ENCODE data around the gene USP43.
A peak's percentile ranks its signal among the peaks of the same experiment; 100 is the strongest.

Gene USP43

DNA sequence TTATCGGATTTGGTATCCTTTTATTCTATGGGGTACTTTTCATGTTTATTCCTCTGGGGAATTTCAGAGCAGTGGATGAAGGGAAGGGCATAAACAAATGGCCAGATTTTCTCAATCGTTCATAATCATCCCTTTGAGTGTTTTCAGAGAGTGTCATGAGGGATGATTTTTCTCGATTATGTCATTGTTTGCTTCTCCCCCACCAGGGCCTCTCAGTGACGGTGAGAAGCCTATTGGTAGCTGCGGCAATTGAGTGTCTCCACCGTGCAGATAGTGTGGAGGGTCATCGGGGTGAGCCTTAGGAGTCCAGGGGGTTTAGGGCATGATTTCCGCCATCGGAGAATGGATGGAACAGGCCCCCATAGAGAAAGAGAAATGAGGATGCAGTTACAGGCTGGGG, 57.2 kb downstream of the USP43 start:
- intact Hi-C loops (cut with DNase I), result no loop called here
- no peak for DNase-seq

DNA sequence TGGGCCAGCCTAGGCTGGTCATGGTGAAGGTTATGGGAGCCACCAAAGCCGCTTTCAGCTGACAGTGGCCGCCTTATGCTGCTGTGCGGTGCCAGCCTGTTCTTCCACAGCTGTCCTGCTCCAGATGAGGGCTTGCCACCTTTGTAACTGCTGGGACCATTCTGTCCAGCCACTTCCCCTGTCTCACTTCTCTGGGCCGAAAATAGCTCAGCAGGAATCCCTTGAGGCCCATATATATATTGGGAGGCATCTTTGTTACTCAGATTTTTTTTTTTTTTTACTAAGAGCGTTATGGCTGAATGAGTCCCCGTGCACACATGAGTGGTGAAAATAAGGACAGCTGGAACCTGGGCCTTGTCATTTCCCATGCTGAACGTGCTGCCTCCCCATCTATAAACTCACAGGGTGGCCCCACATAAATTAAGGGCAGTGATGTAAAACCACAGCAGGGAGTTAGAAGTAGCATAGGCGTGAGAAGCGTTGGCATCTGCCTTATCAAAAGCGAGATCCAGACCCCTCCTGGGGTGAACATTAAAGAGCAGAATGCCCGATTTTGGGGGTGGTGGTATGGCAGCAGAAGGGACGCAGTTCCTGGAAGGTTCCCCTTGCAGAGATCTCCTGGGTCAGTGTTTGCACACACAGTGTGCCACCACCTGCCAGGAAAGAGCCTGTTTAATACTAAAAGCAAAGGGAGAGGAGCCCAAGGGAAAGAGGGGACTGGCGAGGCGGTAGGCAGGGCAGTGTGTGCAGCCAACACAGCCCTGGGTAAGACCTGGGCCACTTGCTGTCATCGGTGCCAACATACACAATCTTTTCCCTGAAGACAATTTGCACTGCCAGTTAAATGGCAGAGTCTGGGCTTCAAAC, 57.8 kb downstream of the USP43 start:
- intact Hi-C loops (cut with DNase I), result no loop called here
- no peak for DNase-seq

DNA sequence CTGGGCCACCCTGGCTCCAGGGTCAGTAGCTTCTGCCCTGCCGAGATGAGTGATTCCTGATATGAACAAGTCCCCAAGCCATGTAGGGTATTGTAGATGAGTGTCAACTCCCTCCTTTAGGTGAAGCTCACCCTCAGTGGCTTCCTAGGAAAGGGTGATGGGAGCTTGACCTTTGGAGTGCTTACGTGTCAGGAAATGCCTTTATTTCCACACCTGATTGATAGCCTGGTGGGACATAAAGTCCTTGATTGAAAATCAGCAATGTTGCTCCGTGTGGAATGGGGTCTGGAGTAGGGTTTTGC, 58.4 kb downstream of the USP43 start:
- intact Hi-C loops (cut with DNase I), result no loop called here
- DNase-seq, result no peak

DNA sequence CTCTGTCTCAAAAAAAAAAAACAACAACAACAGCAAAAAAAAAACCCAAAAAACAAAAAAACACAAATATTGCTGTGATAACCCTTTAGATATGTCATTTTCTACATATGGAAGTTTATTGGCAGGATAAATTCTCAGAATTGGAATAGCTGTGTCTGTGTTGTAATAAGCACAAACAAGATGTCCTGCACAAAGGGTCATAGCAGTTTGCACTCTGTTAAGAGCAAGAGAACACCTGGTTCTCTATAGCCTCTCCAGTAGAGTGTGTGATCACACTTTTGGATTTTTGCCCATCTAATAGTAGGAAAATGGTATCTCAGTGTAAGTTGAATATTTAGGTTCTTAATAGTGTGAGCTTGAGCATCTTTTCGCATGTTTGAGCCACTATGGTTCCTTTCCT, 60.4 kb downstream of the USP43 start:
- intact Hi-C loops (cut with DNase I), result no loop called here
- DNase-seq, result no peak

DNA sequence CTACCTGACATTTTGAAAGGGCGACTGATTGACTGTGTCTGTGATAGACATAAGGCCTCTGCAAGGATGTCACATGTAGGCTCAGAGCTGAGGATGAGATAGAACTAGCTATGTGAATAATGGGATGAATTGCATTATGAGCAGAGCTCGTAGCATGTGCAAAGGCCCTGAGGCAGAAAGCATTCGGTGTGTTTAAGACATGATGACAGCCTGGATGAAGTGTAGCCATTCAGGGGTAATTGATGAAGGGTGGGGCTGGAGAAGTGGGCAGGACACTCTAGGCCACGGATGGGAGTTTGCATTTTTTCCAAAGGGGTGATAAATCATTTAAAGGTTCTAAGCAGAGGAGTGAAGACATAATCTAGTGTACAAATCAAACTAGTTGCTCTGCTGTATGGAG, 62.6 kb downstream of the USP43 start:
- DNase-seq, result no peak
- intact Hi-C loops (cut with DNase I), result no loop called here

DNA sequence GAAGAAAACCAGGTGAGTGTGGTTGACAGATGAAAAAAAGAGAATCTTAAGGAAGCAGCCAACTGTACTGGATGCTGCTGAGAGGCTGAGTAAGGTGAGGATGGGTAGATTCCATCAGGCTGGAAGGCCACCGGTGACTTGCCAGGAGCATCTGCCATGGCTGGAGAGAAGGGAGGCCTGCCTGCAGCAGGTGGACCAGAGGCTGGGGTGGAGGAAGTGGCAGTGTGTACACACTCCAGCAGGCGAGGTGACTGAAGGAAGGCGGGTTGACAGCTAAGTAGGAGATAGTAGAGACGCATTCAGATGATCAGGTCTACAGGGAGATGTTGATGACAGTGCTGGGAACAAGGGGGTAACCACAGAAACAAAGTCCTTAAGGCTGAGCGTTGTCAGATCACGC, 69.5 kb downstream of the USP43 start:
- intact Hi-C loops (cut with DNase I), result no loop called here
- no peak for DNase-seq

DNA sequence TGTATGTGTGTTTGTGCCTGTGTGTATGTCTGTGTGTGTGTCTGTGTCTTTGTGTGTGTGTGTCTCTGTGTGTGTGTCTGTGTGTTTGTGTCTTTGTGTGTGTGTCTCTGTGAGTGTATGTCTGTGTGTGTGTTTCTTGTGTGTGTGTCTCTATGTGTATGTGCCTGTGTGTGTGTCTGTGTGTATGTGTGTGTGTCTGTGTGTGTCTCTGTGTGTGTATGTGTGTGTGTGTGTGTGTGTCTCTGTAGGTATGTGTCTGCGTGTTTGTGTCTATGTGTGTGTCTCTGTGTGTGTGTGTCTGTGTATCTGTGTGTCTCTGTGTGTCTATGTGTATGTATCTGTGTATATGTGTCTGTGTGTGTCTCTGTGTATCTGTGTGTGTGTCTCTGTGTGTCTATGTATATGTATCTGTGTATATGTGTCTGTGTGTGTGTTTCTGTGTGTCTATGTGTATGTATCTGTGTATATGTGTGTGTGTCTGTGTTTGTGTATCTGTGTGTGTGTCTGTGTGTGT, 70.2 kb downstream of the USP43 start:
- no peak for DNase-seq
- intact Hi-C loops (cut with DNase I), result no loop called here

DNA sequence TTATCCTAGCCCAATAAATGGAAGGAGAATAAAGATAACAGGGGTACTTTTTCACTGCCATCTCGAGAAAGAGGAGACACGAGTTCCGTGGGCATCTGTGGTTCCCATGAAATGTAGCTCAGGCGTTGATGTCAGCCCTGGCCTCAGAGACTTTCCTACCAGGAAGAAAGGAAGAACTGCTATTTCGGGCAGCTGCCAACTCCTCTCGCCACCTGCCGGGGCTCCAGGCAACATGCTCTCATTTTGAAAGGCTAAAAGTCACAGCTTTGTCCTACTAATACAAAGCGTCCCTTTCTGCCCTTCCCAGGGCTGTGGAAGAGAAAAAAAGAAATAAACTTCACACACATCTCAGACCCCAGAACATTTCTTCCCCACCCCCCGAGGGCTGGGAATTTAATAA, 80.3 kb downstream of the USP43 start:
- intact Hi-C loops (cut with DNase I), result no loop called here
- peak in 17 of 42 donors; percentile 4 to 47 (median 24) for DNase-seq

DNA sequence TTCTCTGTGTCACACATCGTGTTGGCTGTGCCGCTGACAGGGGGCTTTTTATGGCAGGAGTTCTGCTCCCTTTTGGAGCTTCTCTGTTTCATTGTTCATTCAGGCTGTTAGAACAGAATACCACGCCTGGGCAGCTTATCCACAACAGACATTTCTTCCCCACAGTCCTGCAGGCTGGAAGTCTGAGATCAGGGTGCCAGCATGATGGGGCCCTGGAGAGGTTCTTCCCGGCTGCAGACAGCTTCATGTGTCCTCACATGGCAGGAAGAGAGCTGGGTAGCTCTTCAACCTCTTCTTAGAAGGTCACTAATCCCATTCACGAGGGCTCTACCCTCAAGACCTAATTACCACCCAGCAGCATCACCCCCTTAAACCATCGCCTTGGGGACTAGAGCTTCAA, 81.0 kb downstream of the USP43 start:
- DNase-seq, result no peak
- intact Hi-C loops (cut with DNase I), result no loop called here

DNA sequence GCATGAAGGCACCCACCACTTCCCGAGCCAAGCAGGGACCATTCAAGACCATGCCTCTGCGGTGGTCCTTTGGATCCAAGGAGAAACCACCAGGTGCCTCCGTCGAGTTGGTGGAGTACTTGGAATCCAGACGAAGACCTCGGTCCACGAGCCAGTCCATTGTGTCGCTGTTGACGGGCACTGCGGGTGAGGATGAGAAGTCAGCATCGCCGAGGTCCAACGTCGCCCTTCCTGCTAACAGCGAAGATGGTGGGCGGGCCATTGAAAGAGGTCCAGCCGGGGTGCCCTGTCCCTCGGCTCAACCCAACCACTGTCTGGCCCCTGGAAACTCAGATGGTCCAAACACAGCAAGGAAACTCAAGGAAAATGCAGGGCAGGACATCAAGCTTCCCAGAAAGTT, 82.7 kb downstream of the USP43 start:
- intact Hi-C loops (cut with DNase I), result no loop called here

DNA sequence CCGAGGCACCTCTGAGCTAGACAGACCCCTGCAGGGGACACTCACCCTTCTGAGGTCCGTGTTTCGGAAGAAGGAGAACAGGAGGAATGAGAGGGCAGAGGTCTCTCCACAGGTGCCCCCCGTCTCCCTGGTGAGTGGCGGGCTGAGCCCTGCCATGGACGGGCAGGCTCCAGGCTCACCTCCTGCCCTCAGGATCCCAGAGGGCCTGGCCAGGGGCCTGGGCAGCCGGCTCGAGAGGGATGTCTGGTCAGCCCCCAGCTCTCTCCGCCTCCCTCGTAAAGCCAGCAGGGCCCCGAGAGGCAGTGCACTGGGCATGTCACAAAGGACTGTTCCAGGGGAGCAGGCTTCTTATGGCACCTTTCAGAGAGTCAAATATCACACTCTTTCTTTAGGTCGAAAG, 83.2 kb downstream of the USP43 start:
- intact Hi-C loops (cut with DNase I), result no loop called here
- DNase-seq, result no peak

More for the DNA sequence above, 82.7 kb downstream of the USP43 start:
- no peak for DNase-seq

DNA sequence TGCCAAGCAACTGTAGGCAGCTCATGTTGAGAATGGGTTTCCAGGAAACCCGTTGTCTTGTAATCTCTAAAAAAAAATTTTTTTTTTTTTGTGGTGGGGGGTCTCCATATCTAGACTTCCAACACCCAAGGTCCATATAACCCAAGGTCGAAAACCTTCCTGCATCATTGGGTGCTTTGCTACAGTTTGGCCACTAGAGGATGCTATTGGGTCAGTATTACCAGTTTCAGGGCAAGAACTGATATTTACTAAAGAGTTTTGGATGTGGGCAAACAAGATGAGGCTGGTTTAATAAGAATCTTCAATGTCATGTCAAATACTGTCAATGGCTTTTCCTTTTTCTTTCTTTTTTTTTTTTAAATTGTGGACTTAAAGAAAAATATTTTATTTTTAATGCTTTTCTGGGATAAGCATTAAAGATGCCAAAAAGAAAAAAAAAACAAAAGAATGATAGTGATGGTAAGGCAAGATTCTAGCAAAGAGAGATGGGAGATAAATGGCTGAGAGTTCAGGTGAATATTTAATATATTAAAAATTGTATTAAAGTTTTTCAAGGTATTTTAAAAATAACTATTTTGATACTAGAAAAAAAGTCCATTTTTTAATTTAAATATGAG, 83.8 kb downstream of the USP43 start:
- intact Hi-C loops (cut with DNase I), result no loop called here

DNA sequence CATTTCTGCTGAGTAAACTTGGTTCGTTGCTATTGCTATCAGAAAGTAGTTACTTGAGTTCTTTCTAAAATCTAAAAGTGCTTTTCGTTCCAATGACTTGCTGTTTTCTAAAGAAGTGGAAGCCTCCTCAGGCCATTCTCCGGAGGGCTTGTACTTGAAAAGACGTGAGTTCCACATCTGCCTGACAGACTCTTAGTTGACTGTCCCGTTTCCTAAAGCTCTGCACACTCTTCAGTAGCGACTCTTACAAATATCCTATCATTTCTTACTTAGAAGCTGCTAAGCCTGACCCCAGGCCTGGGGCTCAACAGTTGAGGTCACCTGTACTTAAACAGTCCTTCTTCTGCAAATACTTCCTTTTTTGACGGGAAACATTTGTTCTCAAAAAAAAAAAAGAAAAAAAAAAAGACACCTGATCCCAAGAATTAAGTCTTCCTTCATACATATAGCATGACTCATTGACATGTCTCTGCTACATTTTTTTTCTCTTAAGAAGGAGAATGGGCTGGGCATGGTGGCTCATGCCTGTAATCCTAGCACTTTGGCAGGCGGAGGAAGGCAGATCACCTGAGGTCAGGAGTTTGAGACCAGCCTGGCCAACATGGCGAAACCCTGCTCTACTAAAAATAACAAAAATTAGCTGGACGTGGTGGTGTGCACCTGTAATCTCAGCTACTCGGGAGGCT, 84.6 kb downstream of the USP43 start:
- intact Hi-C loops (cut with DNase I), result no loop called here
- DNase-seq, result no peak

More for the DNA sequence above, 83.8 kb downstream of the USP43 start:
- peak in 18 of 42 donors; percentile 3 to 64 (median 20) for DNase-seq

DNA sequence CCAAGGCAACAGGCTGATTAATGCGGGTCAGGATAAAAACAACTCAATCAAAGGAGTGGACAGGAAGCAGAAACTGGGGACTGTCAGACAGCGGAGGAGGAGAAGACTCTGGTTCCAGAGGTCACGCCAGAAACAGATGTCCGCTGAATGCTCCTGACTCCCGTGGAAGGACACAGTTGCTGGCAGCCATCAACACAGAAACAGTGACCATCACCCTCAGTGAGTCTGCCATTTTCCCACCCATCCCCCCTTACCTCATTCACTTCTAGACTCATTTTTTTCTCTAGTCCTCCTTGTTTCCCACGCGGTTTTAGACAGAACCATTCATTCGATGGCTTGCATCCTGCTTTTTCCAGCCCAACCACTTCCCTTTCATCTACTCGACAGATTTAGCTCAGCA, 105.2 kb downstream of the USP43 start:
- DNase-seq, result no peak
- intact Hi-C loops (cut with DNase I), result no loop called here

DNA sequence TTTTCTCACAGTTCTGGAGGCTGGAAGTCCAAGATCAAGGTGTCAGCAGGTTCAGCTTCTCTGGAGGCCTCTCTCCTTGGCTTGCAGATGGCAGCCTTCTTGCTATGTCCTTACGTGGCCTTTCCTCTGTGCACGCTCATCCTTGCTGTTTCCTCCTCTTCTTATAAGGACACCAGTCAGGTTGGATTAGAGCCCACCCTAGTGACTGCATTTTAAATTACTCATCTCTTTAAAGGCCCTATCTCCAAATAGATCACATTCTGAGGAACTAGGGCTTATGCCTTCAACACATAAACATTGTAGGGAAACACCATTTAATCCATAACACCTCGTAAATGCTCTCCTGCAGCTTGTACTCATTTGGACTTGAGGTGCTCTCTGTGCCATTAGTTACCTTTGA, 109.8 kb downstream of the USP43 start:
- no peak for DNase-seq
- intact Hi-C loops (cut with DNase I), result no loop called here

DNA sequence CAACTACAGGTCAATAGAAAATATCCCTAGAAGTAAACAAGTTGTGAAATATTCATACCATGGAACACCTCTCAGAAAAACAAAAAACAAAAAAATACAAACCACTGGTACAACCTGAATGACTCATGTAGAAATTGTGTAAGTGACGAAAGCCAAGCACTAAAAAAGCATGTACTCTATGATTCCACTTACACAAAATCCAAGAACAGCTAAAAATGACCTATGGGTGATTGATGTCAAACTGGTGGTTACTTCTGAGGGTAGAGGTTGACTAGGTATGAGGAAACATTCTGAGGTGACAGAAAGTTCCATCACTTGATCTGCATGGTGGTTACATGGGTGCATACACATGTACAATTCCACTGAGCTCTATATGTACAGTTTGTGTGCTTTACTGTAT, 114.9 kb downstream of the USP43 start:
- DNase-seq, result no peak
- intact Hi-C loops (cut with DNase I), result no loop called here

DNA sequence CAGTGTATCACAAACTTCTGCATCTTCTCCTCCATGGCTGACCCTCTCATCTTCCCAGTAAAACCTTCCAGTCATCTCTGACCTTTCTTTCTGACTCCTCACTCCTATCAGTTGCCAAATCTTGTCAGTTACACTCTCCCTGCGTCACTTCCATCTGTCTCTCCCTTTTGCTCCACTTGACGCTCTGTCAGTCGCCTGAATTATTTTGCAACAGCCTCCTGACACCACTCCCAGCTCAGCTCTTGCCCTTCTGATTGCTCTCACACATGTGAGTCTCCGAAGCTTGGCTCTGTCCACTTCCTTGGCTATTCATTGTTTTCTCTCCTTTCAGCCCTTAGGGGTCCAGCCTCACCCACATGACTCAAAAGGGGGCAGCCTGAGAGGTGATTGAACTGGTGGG, 118.3 kb downstream of the USP43 start:
- no peak for DNase-seq
- intact Hi-C loops (cut with DNase I), result no loop called here

DNA sequence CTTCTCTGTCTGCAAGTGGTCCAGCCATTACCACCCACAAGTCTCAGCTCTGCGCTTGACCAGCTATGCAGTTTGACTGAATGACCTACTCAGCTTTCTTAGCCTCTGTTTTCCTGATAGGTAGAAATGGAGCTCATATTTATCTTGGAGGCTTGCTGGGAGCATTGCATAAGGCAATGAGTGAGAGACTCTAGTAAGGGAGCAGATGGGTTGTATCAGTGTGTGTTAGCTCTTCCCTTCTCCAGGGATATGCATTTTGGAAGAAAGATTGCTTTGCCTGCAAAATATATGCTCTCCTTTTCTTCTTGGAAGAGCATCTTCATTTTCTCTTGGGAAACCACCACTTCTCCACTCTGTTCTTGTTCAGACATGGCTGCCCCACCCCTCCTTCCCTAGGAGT, 120.0 kb downstream of the USP43 start:
- intact Hi-C loops (cut with DNase I), result no loop called here
- no peak for DNase-seq

DNA sequence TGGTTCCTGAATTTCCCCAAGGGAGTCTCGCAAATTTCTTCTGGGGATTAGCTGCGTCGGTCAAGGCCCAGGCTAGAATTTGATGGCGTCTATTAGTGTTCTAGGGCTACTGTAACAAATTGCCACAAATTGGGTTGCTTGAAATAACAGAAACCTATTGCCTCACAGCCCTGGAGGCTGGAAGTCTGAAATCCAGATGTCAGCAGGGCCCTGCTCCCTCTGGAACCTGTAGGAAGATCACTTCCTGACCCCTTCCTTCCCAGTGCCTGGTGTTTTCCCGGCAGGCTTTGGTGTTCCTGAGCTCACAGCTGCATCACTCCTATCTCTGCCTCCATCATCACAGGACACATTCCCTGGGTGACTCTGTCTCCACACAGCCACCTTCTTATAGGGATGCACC, 121.7 kb downstream of the USP43 start:
- no peak for DNase-seq
- intact Hi-C loops (cut with DNase I), result no loop called here

DNA sequence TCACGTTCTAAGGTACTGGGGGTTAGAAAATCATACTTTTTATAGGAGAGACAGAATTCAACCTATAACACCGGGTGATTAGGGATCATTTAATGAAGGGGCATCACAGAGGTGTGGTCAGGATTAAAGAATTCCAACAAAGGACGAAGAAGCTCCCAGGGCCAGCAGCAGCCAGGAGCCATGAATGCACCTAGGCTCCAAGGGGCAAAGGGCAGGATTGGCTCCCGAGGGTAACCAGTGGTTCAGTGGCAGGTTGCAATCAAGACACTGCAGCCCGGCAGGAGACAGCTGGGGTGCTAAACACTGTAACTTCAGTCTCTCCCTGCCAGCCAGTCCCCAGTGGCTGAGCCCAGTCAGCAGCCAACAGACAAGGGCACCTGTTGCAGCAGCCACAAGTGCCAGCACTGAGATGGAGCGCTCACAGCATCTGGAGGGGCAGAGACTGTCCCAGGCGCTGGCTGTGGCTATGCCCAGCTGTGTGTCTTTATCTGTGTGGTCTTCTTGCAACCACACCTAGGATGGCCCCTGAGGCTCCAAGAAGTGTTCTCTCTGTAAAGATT, 122.2 kb downstream of the USP43 start:
- DNase-seq, result no peak
- intact Hi-C loops (cut with DNase I), result no loop called here

Measured in head of caudate nucleus (tissue), 42 donors.